Measurements from ENCODE around the gene ARHGAP26.

Gene ARHGAP26

DNA sequence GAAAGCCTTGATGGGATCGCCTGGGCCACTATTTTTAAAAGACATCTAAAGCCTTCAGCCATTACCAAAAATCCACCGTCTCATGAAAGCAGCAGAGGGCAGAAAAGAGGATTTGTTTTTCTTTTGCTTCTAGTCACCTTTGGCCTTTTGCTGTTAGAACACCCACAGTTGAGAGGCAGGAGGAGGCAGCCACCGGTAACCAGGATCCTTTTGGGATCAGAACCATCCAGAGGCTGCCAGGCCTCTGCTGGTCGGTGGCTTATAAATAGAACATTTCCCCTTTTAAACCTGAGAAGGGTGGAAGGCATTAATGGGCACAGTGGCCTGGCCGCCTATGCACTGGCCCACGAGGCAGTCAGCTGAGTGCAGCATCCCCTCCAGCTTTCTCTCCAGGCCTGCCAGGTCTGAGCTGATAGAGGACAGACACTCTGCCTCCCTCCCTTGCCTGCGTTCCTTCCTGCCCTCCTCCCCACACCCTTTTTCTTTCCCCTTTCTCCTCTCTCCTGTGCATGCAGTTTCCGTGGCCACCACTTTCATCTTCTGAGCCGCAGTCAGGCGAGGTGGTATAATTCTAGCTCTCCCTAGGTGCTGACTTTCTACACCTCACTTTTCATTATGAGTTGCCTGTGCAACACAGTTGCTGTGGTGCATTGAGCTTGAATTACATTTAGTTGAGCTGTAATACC, 253.4 kb downstream of the ARHGAP26 start:
- DNase-seq, result no peak

DNA sequence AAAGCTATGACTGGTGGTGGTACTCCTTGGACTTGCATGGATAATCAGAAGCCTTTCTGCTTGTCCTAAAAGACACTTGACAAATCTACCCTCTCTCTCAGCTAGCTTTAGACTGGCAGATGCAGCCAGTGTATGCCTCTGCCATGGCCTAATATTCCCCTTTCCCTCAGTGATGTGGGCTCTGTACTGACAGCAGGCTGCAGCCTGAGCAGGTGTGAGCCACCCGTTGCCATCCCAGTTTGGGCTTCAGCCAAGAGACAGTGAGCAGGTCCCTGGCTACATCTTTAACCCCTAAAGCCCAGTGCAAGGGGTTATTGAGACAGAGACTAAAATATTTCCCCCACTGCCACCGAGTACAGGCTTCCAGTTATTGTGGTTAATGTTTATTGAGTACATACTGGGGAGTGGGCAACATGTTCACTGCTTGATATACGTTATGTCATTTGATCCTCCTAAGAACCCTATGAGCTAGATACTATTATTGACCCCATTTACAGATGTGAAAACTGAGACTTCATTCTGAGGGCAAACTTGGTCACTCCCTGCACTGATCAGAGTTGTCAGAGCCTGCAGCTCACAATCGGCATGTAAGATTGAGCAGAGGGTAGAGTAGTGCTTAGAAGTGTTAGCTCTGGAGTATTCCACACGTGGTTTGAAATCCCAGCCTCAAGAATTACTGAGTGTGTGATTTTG, 254.2 kb downstream of the ARHGAP26 start:
- DNase-seq, result no peak

DNA sequence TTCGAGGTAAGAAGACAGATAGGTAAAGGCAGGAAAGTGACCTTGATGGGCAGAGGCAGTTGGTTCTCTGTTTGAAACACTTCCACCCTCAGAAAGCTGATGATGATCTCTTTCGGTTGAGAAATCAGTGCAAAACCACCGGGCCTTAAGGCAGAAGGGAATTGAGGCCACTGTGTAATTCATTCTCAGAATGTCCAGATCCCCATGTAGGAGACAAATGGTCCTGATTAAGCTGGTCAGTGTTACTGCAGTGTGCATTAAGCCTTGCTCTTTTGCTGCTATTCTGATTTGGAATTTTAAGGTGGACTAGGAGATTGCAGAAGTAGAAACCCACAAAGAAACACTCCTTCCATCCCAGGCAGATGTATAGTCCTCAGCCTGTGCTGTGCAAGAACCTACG, 255.2 kb downstream of the ARHGAP26 start:
- DNase-seq, result no peak

DNA sequence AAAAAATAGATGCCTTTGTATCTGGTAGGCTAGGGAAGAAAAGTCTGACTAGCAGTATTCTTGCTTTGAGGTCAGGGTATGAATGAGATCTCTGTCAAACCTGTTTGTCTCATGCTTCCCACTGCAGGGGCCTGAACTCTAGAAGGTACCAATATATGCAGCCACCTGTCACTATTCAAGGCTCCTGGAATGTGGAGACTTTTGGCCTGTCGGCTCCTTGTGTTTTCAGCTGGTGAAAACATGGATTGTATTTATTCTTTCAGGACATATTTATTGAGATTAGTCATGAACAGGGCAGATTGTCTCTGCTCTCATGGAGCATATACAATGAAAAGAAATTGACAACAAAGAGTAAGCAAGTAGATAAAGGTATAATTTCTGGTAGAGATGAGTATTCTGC, 255.8 kb downstream of the ARHGAP26 start:
- DNase-seq, result no peak

- DNase-seq, result no peak
These were observed 256.2 kb downstream of the ARHGAP26 start for GRCh38 chr5:143026380-143026779.

- no peak for DNase-seq
These were observed 259.1 kb downstream of the ARHGAP26 start for GRCh38 chr5:143029293-143029692.

- no peak for DNase-seq
These were observed 260.2 kb downstream of the ARHGAP26 start for GRCh38 chr5:143030349-143030748.

GRCh38 chr5:143031781-143032580, 261.8 kb downstream of the ARHGAP26 start:
- DNase-seq, result no peak

GRCh38 chr5:143032581-143032836, 262.3 kb downstream of the ARHGAP26 start:
- DNase-seq, result no peak

DNA sequence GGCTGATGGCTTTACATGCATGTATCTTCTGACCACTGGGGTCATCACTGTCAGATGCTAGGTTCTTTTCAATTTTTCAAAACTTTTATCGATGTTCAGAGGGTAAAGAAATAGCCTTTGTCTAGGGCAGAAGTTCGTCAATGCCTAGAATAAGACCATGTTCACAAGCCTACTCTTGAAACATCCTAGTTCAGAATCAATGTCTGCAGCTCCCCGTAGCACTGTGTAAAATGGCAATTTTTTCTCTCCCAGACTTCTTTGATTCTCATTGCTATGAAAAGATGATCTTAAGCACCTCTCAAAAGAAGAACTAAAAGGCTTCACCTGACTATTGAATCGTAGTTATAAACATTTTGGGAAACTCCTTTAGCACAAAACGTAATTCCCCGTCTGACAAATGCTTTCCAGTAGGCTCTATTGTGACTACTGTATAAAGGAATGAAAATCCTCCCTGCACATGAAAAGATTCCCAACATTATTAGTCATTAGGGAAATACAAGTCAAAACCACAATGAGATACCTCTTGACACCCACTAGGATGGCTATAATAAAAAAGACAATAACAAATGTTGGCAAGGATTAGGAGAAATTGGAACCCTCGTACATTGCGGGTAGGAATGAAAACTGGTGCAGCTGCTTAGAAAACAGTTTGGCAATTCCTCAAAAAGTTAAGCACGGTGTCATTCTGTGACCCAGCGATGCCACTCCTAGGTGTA, 263.5 kb downstream of the ARHGAP26 start:
- DNase-seq, result peak; percentile 94

DNA sequence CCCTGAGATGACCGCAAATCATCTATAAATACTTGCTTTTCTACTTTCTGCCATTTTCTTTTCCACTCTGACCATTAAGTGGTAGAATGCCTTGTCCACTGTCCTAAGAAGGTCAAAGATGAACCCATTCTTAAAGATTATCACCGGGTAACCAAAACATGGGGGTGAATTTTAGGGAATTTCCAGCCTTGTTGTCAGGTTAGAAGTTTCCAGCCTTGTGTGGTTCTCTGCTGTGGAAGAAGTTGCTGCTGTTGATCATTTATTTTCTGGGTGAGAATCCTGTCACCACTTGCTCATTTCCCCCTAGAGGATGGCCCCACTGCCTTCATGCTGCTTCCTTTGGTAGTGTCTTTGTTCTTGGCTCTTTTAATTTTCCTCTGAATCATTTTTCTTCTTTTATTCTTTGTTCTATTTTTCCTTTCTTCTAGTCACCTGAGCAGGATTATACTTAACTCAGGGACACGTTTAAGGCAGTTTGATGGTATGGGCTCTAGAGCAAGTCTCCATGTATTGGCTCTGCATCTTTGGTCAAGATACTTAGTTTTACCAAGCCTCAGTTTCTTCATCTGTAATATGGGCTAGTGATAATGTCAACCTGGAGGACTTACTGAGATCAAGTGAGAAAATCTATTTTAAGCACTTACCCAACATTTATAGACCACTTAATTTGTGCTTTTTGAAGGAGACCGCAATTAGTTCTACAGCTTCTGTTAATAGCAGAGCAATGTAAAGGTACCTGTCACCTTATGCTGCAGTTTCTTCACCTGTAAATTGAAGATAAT, 266.2 kb downstream of the ARHGAP26 start:
- no peak for DNase-seq

DNA sequence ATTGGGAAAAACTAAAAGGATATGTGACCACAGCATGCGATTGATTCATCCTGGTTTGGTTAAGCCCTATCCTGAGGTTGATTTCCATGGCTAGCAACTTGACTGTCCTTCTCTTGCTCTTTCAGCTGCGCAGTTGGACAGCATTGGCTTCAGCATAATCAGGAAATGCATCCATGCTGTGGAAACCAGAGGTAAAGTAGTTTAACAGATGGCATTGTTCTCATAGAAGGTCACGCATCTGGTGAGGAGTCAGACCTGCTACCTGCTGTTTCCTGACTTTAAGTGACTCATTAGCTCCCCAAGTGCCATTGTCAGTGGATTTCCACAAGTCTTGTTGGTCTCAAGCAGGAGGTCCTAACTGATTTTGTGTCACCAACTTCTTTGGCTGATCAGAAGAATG, 266.9 kb downstream of the ARHGAP26 start:
- no peak for DNase-seq

GRCh38 chr5:143037708-143038107, 267.5 kb downstream of the ARHGAP26 start:
- no peak for DNase-seq

- no peak for DNase-seq
These were observed 270.4 kb downstream of the ARHGAP26 start for GRCh38 chr5:143040622-143041021.

DNA sequence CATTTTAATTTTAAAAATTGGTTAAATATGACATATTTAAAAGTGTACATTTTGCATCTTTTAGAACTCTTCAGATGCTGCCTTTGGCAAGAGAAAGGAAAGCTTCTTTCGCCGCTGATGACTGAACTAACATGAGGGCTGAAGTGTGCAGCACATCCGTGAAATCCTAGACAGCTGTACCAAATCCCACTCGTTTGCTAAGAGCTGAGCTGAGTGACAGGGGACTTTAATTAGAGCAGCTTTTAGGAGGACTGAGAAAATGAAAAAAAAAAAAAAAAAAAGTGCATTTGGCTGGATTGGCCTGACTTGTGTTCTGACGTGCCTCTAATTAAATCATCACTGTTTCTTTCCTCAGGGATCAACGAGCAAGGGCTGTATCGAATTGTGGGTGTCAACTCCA, 271.3 kb downstream of the ARHGAP26 start:
- DNase-seq, result no peak

DNA sequence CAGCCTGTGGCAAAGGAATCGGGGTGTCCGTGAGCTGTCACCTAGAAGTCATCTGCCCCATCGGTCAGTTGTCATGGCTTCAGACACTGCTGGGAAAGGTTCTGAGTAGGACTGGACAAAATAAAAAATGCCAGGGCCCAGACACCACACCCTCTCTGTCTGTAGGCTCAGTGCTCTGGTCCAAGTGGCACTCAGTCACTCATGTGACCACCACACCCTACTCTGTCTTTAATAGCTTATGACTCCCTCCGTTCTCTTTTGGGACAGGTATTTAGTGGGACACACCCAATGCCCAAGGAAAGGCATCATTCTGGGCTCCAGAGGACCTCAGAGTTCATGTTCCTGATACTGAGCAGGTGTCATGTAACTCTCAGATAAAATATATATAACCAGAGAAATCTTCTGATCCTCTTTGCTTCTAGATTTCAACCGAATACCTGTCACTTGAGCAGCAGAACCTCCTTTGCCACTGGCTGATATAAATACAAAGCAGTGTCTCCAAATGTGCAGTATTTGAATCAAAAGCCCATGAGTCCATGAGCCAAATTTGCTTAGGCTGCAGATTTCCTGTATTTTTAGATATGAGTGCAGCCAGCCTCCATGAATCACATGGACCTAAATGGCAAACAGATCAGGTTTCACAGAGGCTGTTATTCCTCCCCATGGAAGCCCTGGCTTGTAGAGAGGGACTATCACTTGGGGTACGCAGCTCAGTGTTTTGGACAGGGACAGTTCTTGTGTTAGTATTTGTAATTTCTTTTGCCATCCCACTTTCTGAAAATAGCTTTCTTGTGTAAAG, 272.0 kb downstream of the ARHGAP26 start:
- no peak for DNase-seq

DNA sequence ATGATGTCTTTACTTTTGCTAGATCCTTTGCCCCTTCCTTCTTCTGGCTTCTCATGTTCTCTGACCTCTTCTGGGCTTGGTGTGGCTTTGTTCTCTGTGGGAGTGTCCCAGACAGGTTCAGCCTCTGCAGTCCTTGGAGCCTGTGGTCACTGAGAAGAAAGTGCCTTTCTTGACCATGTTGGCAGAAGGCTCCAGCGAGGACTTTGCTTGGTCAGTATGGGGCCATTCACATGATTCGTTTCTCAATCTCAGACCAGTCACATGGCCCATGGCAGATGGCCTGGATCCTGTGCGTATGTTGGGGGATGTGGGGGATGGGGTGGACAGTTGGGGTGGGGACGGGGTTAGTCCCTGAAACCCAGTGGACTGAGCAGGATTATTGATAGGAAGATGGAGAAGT, 274.1 kb downstream of the ARHGAP26 start:
- no peak for DNase-seq

DNA sequence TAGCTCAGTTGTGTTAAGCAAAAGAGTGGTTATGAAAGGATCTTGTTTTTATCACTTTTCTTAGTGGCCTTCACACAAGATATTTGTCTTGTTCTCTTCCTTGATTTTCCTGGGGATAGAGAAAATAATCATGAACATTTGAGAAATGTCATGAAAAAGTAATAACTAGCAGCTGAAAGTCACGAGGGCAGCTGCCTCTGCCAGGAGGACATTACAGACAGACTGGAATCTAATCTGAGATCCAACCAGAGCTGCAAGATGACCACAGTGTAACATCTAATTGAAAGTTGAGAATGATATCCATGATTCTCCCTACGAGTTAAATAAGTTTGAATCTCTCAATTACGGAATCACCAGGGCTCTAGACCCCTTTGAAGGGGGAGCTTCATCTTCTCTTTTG, 274.9 kb downstream of the ARHGAP26 start:
- no peak for DNase-seq

DNA sequence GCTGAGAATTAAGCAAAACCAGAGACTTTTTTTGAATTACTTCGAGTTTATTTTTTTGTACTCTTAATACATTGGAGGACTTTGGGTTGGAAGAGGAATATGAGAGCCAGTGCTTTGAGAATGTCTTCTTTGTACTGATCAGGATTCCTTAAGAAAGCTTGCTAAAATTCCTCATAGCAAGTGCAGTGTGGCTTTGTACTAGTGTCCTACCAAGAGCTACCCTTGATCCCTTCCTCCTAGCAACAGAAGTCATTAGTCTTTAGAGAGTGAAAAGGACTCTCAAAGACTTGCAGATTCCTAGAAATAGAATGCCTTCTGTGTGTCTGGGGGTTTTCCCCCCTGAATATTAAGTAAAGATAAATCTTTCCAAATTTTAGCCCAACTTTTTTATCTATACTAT, 276.1 kb downstream of the ARHGAP26 start:
- no peak for DNase-seq

DNA sequence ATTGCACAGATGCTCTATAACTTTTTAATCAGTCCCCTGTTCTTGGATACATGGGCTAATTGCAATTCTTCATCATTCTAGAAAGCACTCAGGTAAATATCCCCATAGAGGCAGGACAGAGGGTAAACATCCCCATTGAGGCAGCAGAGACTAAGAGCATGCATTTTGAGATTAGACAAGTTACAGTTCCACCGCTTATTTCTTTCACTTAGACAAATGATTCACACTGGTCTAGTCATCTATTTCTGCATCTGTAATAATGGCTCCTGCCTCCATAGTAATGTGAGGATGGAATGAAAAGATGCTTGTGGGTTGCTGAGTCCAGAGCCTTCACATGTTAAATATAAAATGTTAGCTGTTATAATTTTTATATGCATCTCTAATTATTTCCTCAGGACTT, 276.9 kb downstream of the ARHGAP26 start:
- DNase-seq, result no peak

DNA sequence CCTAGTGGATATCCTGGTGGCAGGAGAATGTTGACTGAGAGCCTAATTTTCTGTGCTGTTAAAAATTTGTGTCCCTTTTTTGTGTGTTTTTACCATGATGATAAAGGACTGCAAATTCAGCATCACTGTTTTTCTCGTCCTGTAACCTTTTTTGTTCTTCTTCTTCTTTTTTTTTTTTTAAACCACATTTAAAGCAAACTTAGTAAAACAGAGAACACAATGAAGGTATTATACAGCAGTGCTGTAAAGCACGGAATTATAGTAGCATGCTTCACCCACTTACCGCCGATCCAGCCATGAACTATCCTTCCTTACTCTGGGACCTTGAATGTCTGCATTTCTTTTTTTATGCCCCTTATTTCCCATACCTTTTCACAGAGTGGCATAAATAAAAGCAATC, 280.0 kb downstream of the ARHGAP26 start:
- DNase-seq, result no peak

Measured in fibroblast of skin of right quadriceps (primary cell).